Lung microvascular endothelial cell (primary cell): ENCODE measurements around the gene BCAS3. TPM values are rescaled to one million over a fixed set of nuclear protein-coding genes. Genes with fewer than 3 reads are reported as not detected.
"Not testable (repeated sequence)": the region's sequence is repeated elsewhere in the genome, so short reads cannot be mapped to it uniquely, and the experiment has no call there.

Source experiments
- DNase-seq, 2 donors: peaks; one replicate each; pipeline versions ENCODE4 v3.0.0 to v3.0.0-alpha.2; 2010; ENCODE audit warnings: low read depth in 2 of 2
- total RNA-seq: library from RNA; depleted of rRNA; stranded (reverse); fragments of >200 nt; gene quantifications from 2 replicates; pipeline ENCODE4 v1.2.1, GENCODE V29; 2014

The BCAS3 gene
- total RNA-seq, 1 donor from 2014 or later, result 17.9 TPM

- DNase-seq, result no peak
These were observed 197.1 kb downstream of the BCAS3 start for GRCh38 chr17:60874772-60875171.

- DNase-seq, result not testable (repeated sequence)
These were observed 209.3 kb downstream of the BCAS3 start for GRCh38 chr17:60886731-60887613.

- no peak for DNase-seq
These were observed 210.0 kb downstream of the BCAS3 start for GRCh38 chr17:60887614-60888028.

GRCh38 chr17:60888812-60889709 lies 211.4 kb downstream of the BCAS3 start:
- DNase-seq, result no peak

GRCh38 chr17:60891149-60891548 lies 213.5 kb downstream of the BCAS3 start:
- DNase-seq, result no peak

- DNase-seq, result no peak
These were observed 215.8 kb downstream of the BCAS3 start for GRCh38 chr17:60893475-60893874.

- DNase-seq, result no peak
These were observed 219.3 kb downstream of the BCAS3 start for GRCh38 chr17:60896996-60897395.

GRCh38 chr17:60899115-60899514 lies 221.5 kb downstream of the BCAS3 start:
- no peak for DNase-seq

- no peak for DNase-seq
These were observed 223.0 kb downstream of the BCAS3 start for GRCh38 chr17:60900688-60901087.

- DNase-seq, result peak in 1 of 2 donors; percentile 29
These were observed 223.6 kb downstream of the BCAS3 start for GRCh38 chr17:60901242-60901641.

- peak in 1 of 2 donors; percentile 75 for DNase-seq
These were observed 224.2 kb downstream of the BCAS3 start for GRCh38 chr17:60901806-60902205.

- no peak for DNase-seq
These were observed 224.7 kb downstream of the BCAS3 start for GRCh38 chr17:60902399-60902798.

GRCh38 chr17:60904582-60904981 lies 226.9 kb downstream of the BCAS3 start:
- no peak for DNase-seq

- DNase-seq, result no peak
These were observed 228.1 kb downstream of the BCAS3 start for GRCh38 chr17:60905709-60906108.

- no peak for DNase-seq
These were observed 230.7 kb downstream of the BCAS3 start for GRCh38 chr17:60908324-60908723.

- no peak for DNase-seq
These were observed 231.8 kb downstream of the BCAS3 start for GRCh38 chr17:60909405-60909804.

GRCh38 chr17:60910415-60910814 lies 232.8 kb downstream of the BCAS3 start:
- no peak for DNase-seq

GRCh38 chr17:60914078-60914477 lies 236.4 kb downstream of the BCAS3 start:
- DNase-seq, result no peak

- DNase-seq, result no peak
These were observed 238.4 kb downstream of the BCAS3 start for GRCh38 chr17:60916043-60916442.

GRCh38 chr17:60920107-60920506 lies 242.5 kb downstream of the BCAS3 start:
- DNase-seq, result no peak

- DNase-seq, result no peak
These were observed 245.3 kb downstream of the BCAS3 start for GRCh38 chr17:60923000-60923399.

GRCh38 chr17:60926466-60927183 lies 249.0 kb downstream of the BCAS3 start:
- DNase-seq, result peak in 1 of 2 donors; percentile 87
